OCI-LY1 (cell line): Measurements from ENCODE around the gene DAPK2.
"Not testable (repeated sequence)": the region's sequence is repeated elsewhere in the genome, so short reads cannot be mapped to it uniquely, and the experiment has no call there.

Source experiments
- EZH2 ChIP-seq: fragments of 200-600 bp; sonication (generic), shearing (Covaris generic); IDR thresholded peaks from 2 replicates; pipeline ENCODE4 v1.8.0; 2017; ENCODE audit warnings: borderline replicate concordance, mixed run types, mild to moderate bottlenecking, antibody characterized with exemption, low read length, moderate library complexity, mixed read lengths
- TF ChIP-seq, protein P1 (sequence below): fragments of 200-600 bp; sonication (generic), shearing (Covaris generic); IDR thresholded peaks from 2 replicates; pipeline ENCODE4 v1.5.1; 2017; ENCODE audit warnings: mild to moderate bottlenecking, antibody characterized with exemption, low read length, moderate library complexity, mixed read lengths

DNA sequence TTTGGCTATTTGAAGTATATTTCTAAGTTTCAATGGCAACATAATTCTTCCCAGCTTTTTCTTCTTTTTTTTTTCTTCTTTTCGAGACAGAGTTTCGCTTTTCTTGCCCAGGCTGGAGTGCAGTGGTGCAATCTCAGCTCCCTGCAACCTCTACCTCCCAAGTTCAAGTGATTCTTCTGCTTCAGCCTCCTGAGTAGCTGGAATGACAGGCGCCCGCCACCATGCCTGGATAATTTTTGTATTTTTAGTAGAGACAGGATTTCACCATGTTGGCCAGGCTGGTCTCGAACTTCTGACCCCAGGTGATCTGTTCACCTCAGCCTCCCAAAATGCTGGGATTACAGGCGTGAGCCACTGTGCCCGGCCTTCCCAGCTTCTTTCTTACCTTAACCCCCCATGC is 146.7 kb downstream of the DAPK2 start:
- TF ChIP-seq, protein P1, sequence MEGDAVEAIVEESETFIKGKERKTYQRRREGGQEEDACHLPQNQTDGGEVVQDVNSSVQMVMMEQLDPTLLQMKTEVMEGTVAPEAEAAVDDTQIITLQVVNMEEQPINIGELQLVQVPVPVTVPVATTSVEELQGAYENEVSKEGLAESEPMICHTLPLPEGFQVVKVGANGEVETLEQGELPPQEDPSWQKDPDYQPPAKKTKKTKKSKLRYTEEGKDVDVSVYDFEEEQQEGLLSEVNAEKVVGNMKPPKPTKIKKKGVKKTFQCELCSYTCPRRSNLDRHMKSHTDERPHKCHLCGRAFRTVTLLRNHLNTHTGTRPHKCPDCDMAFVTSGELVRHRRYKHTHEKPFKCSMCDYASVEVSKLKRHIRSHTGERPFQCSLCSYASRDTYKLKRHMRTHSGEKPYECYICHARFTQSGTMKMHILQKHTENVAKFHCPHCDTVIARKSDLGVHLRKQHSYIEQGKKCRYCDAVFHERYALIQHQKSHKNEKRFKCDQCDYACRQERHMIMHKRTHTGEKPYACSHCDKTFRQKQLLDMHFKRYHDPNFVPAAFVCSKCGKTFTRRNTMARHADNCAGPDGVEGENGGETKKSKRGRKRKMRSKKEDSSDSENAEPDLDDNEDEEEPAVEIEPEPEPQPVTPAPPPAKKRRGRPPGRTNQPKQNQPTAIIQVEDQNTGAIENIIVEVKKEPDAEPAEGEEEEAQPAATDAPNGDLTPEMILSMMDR, result not testable (repeated sequence)
- TF ChIP-seq EZH2, result not testable (repeated sequence)
